Measurements from ENCODE around the gene RRAGC.

- TF ChIP-seq, protein P1, sequence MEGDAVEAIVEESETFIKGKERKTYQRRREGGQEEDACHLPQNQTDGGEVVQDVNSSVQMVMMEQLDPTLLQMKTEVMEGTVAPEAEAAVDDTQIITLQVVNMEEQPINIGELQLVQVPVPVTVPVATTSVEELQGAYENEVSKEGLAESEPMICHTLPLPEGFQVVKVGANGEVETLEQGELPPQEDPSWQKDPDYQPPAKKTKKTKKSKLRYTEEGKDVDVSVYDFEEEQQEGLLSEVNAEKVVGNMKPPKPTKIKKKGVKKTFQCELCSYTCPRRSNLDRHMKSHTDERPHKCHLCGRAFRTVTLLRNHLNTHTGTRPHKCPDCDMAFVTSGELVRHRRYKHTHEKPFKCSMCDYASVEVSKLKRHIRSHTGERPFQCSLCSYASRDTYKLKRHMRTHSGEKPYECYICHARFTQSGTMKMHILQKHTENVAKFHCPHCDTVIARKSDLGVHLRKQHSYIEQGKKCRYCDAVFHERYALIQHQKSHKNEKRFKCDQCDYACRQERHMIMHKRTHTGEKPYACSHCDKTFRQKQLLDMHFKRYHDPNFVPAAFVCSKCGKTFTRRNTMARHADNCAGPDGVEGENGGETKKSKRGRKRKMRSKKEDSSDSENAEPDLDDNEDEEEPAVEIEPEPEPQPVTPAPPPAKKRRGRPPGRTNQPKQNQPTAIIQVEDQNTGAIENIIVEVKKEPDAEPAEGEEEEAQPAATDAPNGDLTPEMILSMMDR (IDR thresholded peaks at IDR 0.05), result no peak
- TF ChIP-seq POLR2A (IDR thresholded peaks at IDR 0.05), result no peak
These were observed 69.9 kb downstream of the RRAGC start for GRCh38 chr1:38789498-38790169.

Data from right lobe of liver (tissue), 4 donors.